Mesenchymal stem cell (in vitro differentiated cells and primary cell): ENCODE measurements around the gene SPHK1. TPM values are rescaled to one million over a fixed set of nuclear protein-coding genes. Genes with fewer than 3 reads are reported as not detected.

Source experiments
- DNase-seq: peaks from one replicate; pipeline ENCODE4 v3.0.0-alpha.2; 2013
- H2AFZ ChIP-seq: one replicate; pipeline ENCODE4 v1.6.1; 2013; ENCODE audit warnings: low read depth, mild to moderate bottlenecking, control low read depth, inconsistent platforms, low read length, moderate library complexity
- H2AK5ac ChIP-seq: 2 replicates; pipeline ENCODE4 v1.6.1; 2013; ENCODE audit warnings: low read length, moderate library complexity, mild to moderate bottlenecking, inconsistent platforms; ENCODE audit not compliant: severe bottlenecking
- H2BK120ac ChIP-seq: one replicate; pipeline ENCODE4 v1.6.1; 2013; ENCODE audit warnings: low read depth, mild to moderate bottlenecking, inconsistent platforms, low read length, moderate library complexity
- H2BK12ac ChIP-seq, 2 experiments: one replicate each; pipeline ENCODE4 v1.6.1; 2013; ENCODE audit warnings: inconsistent platforms in 2 of 2, low read length in 2 of 2, mild to moderate bottlenecking in 2 of 2, moderate library complexity in 2 of 2, control low read depth in 1 of 2
- H2BK15ac ChIP-seq: one replicate; pipeline ENCODE4 v1.6.1; 2013; ENCODE audit warnings: mild to moderate bottlenecking, low read depth, inconsistent platforms; ENCODE audit not compliant: poor library complexity, severe bottlenecking
- H2BK5ac ChIP-seq: 2 replicates; pipeline ENCODE4 v1.6.1; 2013; ENCODE audit warnings: low read depth, mild to moderate bottlenecking, low read length, control low read depth, inconsistent platforms; ENCODE audit not compliant: poor library complexity, severe bottlenecking
- H3K14ac ChIP-seq, 2 experiments: one replicate each; pipeline ENCODE4 v1.6.1; 2013; ENCODE audit warnings: inconsistent platforms in 2 of 2, low read length in 2 of 2, control low read depth in 1 of 2, mild to moderate bottlenecking in 1 of 2, moderate library complexity in 1 of 2
- H3K18ac ChIP-seq, 2 experiments: one replicate each; pipeline ENCODE4 v1.6.1; 2013; ENCODE audit warnings: inconsistent platforms in 2 of 2, low read length in 2 of 2, control low read depth in 1 of 2, low read depth in 1 of 2, mild to moderate bottlenecking in 1 of 2
- H3K23ac ChIP-seq, 2 experiments: one replicate each; pipeline ENCODE4 v1.6.1; 2013; ENCODE audit warnings: inconsistent platforms in 2 of 2, low read length in 2 of 2, mild to moderate bottlenecking in 2 of 2, moderate library complexity in 2 of 2, control low read depth in 1 of 2
- H3K27ac ChIP-seq: 2 replicates; pipeline ENCODE4 v1.5.1; 2013; ENCODE audit warnings: mild to moderate bottlenecking, moderate library complexity, low read length, control low read depth, inconsistent platforms; ENCODE audit not compliant: poor library complexity, severe bottlenecking
- H3K27me3 ChIP-seq, 2 experiments: 2 replicates each; pipeline versions ENCODE4 v1.6.1 to v1.7.0; 2013; ENCODE audit warnings: low read length in 2 of 2, mild to moderate bottlenecking in 2 of 2, moderate library complexity in 2 of 2, control low read depth in 1 of 2, inconsistent platforms in 1 of 2; ENCODE audit not compliant: control insufficient read depth in 1 of 2, insufficient read depth in 1 of 2
- H3K36me3 ChIP-seq, 2 experiments: 2 replicates each; pipeline versions ENCODE4 v1.6.1 to v1.7.0; 2013; ENCODE audit warnings: low read length in 2 of 2, control low read depth in 1 of 2, inconsistent platforms in 1 of 2, low read depth in 1 of 2, mild to moderate bottlenecking in 1 of 2; ENCODE audit not compliant: insufficient read depth in 2 of 2, control insufficient read depth in 1 of 2
- H3K4ac ChIP-seq, 2 experiments: one replicate each; pipeline ENCODE4 v1.6.1; 2013; ENCODE audit warnings: inconsistent platforms in 2 of 2, low read length in 2 of 2, mild to moderate bottlenecking in 2 of 2, moderate library complexity in 2 of 2, control low read depth in 1 of 2, low read depth in 1 of 2
- H3K4me1 ChIP-seq: 2 replicates; pipeline ENCODE4 v1.6.1; 2013; ENCODE audit warnings: low read depth, low read length, control low read depth; ENCODE audit not compliant: control insufficient read depth, insufficient read depth
- H3K4me2 ChIP-seq: 2 replicates; pipeline ENCODE4 v1.6.1; 2013; ENCODE audit warnings: low read length, mild to moderate bottlenecking, inconsistent platforms; ENCODE audit not compliant: poor library complexity, severe bottlenecking
- H3K4me3 ChIP-seq, 2 experiments: 2 replicates each; pipeline versions ENCODE4 v1.5.1 to v1.7.0; 2013; ENCODE audit warnings: low read length in 2 of 2, mild to moderate bottlenecking in 2 of 2, control low read depth in 1 of 2, low read depth in 1 of 2; ENCODE audit not compliant: insufficient read depth in 1 of 2
- H3K79me1 ChIP-seq: replicated peaks from 2 replicates; pipeline ENCODE4 v1.6.1; 2013; ENCODE audit warnings: mild to moderate bottlenecking, control low read depth, low read length, inconsistent platforms; ENCODE audit not compliant: poor library complexity, severe bottlenecking
- H3K9ac ChIP-seq: 2 replicates; pipeline ENCODE4 v1.7.0; 2013; ENCODE audit warnings: mild to moderate bottlenecking, low read length, moderate library complexity
- H3K9me3 ChIP-seq: 2 replicates; pipeline ENCODE4 v1.7.0; 2013; ENCODE audit warnings: mild to moderate bottlenecking, low read length; ENCODE audit not compliant: control insufficient read depth
- H4K8ac ChIP-seq: one replicate; pipeline ENCODE4 v1.6.1; 2013; ENCODE audit warnings: inconsistent platforms, mild to moderate bottlenecking, low read length, moderate library complexity
- H4K91ac ChIP-seq: one replicate; pipeline ENCODE4 v1.6.1; 2013; ENCODE audit warnings: mild to moderate bottlenecking, low read length, inconsistent platforms
- WGBS: methylation state at CpG from one replicate; pipeline ENCODE4 v1.1.7; 2013; ENCODE audit warnings: mixed read lengths; 5-methylcytosine and 5-hydroxymethylcytosine counted together
- small RNA-seq: library from polyadenylated mRNA; stranded (forward); fragments of <200 nt; extraction: miRNeasy Mini kit (QIAGEN cat#:217004); gene quantifications from one replicate; pipeline ENCODE3, GENCODE V24; 2013; ENCODE audit warnings: low read depth

Gene SPHK1

GRCh38 chr17:76433693-76434092 lies 49.3 kb downstream of the SPHK1 start:
- Histone ChIP-seq H3K9ac (no peak overlapping the region), H2BK5ac (no peak overlapping the region), H2BK15ac (no peak overlapping the region), H3K4me2 (no peak overlapping the region), H3K79me1 (peaks cover 45% of the 10 kb centered on the region), H4K8ac (no peak overlapping the region), H4K91ac (no peak overlapping the region), H2AFZ (no peak overlapping the region), H3K27me3 (no peaks in the 10 kb centered on the region), H3K4me3 (no peak overlapping the region), H3K23ac (no peak overlapping the region), H2BK120ac (no peak overlapping the region), H2AK5ac (no peak overlapping the region), H3K18ac (no peak overlapping the region), H3K14ac (no peak overlapping the region), H3K4me1 (peaks cover 6% of the 10 kb centered on the region), H3K27ac (no peak overlapping the region), H3K36me3 (peaks cover 3% of the 10 kb centered on the region in 2 experiments), H2BK12ac (no peak overlapping the region), H3K9me3 (no peaks in the 10 kb centered on the region), H3K4ac (no peak overlapping the region)
- no peak for DNase-seq
- 98% methylated on average over 9 of the region's 9 CpGs for WGBS

- Histone ChIP-seq H3K4ac (no peak overlapping the region), H2BK5ac (no peak overlapping the region), H3K18ac (no peak overlapping the region), H2AK5ac (no peak overlapping the region), H3K4me3 (no peak overlapping the region), H3K27me3 (no peaks in the 10 kb centered on the region), H3K23ac (no peak overlapping the region), H3K9me3 (no peaks in the 10 kb centered on the region), H3K4me2 (no peak overlapping the region), H2BK120ac (no peak overlapping the region), H4K8ac (no peak overlapping the region), H3K79me1 (peaks cover 48% of the 10 kb centered on the region), H3K9ac (no peak overlapping the region), H4K91ac (no peak overlapping the region), H3K4me1 (peaks cover 9% of the 10 kb centered on the region), H3K14ac (no peak overlapping the region), H3K27ac (no peak overlapping the region), H2BK15ac (no peak overlapping the region), H2BK12ac (no peak overlapping the region), H2AFZ (no peak overlapping the region), H3K36me3 (peaks cover 3% of the 10 kb centered on the region in 2 experiments)
- DNase-seq: no peak
- 93% methylated on average over 7 of the region's 7 CpGs for WGBS
Measured at GRCh38 chr17:76434870-76435269, 50.5 kb downstream of the SPHK1 start.

GRCh38 chr17:76435751-76436150 lies 51.3 kb downstream of the SPHK1 start:
- Histone ChIP-seq H2BK120ac (no peak overlapping the region), H3K36me3 (peaks cover 3% of the 10 kb centered on the region in 2 experiments), H2BK15ac (no peak overlapping the region), H3K14ac (no peak overlapping the region), H4K91ac (no peak overlapping the region), H3K4me2 (no peak overlapping the region), H3K4me3 (no peak overlapping the region), H3K4me1 (peaks cover 9% of the 10 kb centered on the region), H3K27me3 (no peaks in the 10 kb centered on the region), H3K9ac (no peak overlapping the region), H2AFZ (no peak overlapping the region), H3K4ac (no peak overlapping the region), H3K79me1 (peaks cover 47% of the 10 kb centered on the region), H3K18ac (no peak overlapping the region), H2AK5ac (no peak overlapping the region), H3K9me3 (no peaks in the 10 kb centered on the region), H4K8ac (no peak overlapping the region), H3K23ac (no peak overlapping the region), H2BK12ac (no peak overlapping the region), H2BK5ac (no peak overlapping the region), H3K27ac (no peak overlapping the region)
- WGBS: 97% methylated on average over 11 of the region's 11 CpGs
- no peak for DNase-seq

Small RNA genes within 50 kb of the gene (small RNA-seq; reads per million reads assigned to genes)
- gene RNU6-24P: not detected
